Activated CD8-positive, alpha-beta memory T cell treated with anti-CD3 and anti-CD28 coated beads for 48 hours (primary cell): ENCODE measurements around the gene KLHL36.

Experiments used
- DNase-seq, 3 experiments: peaks; one replicate each; pipeline ENCODE4 v3.0.0-alpha.2; 2020; ENCODE audit warnings: low read depth in 2 of 3, low spot score in 2 of 3

Gene KLHL36

GRCh38 chr16:84641643-84642358 lies 6.5 kb upstream of the KLHL36 start:
- DNase-seq = no peak

- no peak for DNase-seq
Observed at GRCh38 chr16:84643180-84643583, 5.1 kb upstream of the KLHL36 start.

GRCh38 chr16:84643674-84644073 lies 4.6 kb upstream of the KLHL36 start:
- no peak for DNase-seq

- peak in 2 of 3 experiments; percentile 23 for DNase-seq
Observed at GRCh38 chr16:84648595-84649510, 542 bp downstream of the KLHL36 start.

- no peak for DNase-seq
Observed at GRCh38 chr16:84649511-84649861, 1.2 kb downstream of the KLHL36 start.

- no peak for DNase-seq
Observed at GRCh38 chr16:84650062-84650991, 2.0 kb downstream of the KLHL36 start.

GRCh38 chr16:84652566-84652965 lies 4.3 kb downstream of the KLHL36 start:
- DNase-seq = no peak

GRCh38 chr16:84654238-84654637 lies 5.9 kb downstream of the KLHL36 start:
- no peak for DNase-seq

- DNase-seq = no peak
Observed at GRCh38 chr16:84654998-84655397, 6.7 kb downstream of the KLHL36 start.

GRCh38 chr16:84656649-84657048 lies 8.3 kb downstream of the KLHL36 start:
- no peak for DNase-seq

GRCh38 chr16:84657229-84657837 lies 9.0 kb downstream of the KLHL36 start:
- DNase-seq = no peak

GRCh38 chr16:84658690-84659089 lies 10.4 kb downstream of the KLHL36 start:
- no peak for DNase-seq

- DNase-seq = no peak
Observed at GRCh38 chr16:84659656-84660300, 11.5 kb downstream of the KLHL36 start.

GRCh38 chr16:84660973-84661372 lies 12.7 kb downstream of the KLHL36 start:
- no peak for DNase-seq

GRCh38 chr16:84661418-84662060 lies 13.2 kb downstream of the KLHL36 start:
- no peak for DNase-seq

GRCh38 chr16:84662471-84662870 lies 14.2 kb downstream of the KLHL36 start:
- DNase-seq = no peak

GRCh38 chr16:84663433-84664101 lies 15.3 kb downstream of the KLHL36 start:
- DNase-seq = no peak

- DNase-seq = no peak
Observed at GRCh38 chr16:84665359-84665758, 17.0 kb downstream of the KLHL36 start.

- DNase-seq = no peak
Observed at GRCh38 chr16:84665843-84666242, 17.5 kb downstream of the KLHL36 start.
